KMS-11 (cell line): ENCODE results near the gene CDH3.

Experiments
- H2AFZ ChIP-seq: fragments of 200-600 bp; sonication (generic); 2 replicates; pipeline ENCODE4 v1.6.1; 2016; ENCODE audit warnings: antibody characterized with exemption, mixed run types, low read depth
- H3K27ac ChIP-seq: fragments of 200-600 bp; sonication (generic); 2 replicates; pipeline ENCODE4 v1.6.1; 2016; ENCODE audit warnings: mild to moderate bottlenecking, mixed run types
- H3K27me3 ChIP-seq: fragments of 200-600 bp; sonication (generic); 2 replicates; pipeline ENCODE4 v1.6.1; 2017; ENCODE audit warnings: mild to moderate bottlenecking, low read depth, mixed run types, moderate library complexity; ENCODE audit not compliant: insufficient read depth
- H3K36me3 ChIP-seq: fragments of 200-600 bp; sonication (generic); 2 replicates; pipeline ENCODE4 v1.6.1; 2017; ENCODE audit warnings: mild to moderate bottlenecking, mixed run types; ENCODE audit not compliant: insufficient read depth
- H3K4me1 ChIP-seq: fragments of 200-600 bp; sonication (generic); 2 replicates; pipeline ENCODE4 v1.6.1; 2016; ENCODE audit warnings: mild to moderate bottlenecking, low read depth, mixed run types; ENCODE audit not compliant: poor library complexity, severe bottlenecking
- H3K4me2 ChIP-seq: fragments of 200-600 bp; sonication (generic); 2 replicates; pipeline ENCODE4 v1.7.0; 2016; ENCODE audit warnings: mild to moderate bottlenecking, mixed run types
- H3K4me3 ChIP-seq: fragments of 200-600 bp; sonication (generic); IDR thresholded peaks from 2 replicates; pipeline ENCODE4 v1.6.1; 2017; ENCODE audit warnings: low read depth, low read length, mixed read lengths; ENCODE audit not compliant: insufficient read depth
- H3K79me2 ChIP-seq: fragments of 200-600 bp; sonication (generic); 2 replicates; pipeline ENCODE4 v1.6.1; 2016; ENCODE audit warnings: low read depth, mixed run types; ENCODE audit not compliant: insufficient read depth
- H3K9ac ChIP-seq: fragments of 200-600 bp; sonication (generic); 2 replicates; pipeline ENCODE4 v1.6.1; 2016; ENCODE audit warnings: mild to moderate bottlenecking, mixed run types
- H4K20me1 ChIP-seq: fragments of 200-600 bp; sonication (generic); 2 replicates; pipeline ENCODE4 v1.6.1; 2016; ENCODE audit warnings: mild to moderate bottlenecking, mixed run types; ENCODE audit not compliant: insufficient read depth
- TF ChIP-seq, protein P1 (sequence below): fragments of 200-600 bp; sonication (generic); conservative IDR thresholded peaks from 2 replicates; pipeline ENCODE4 v1.6.1; 2017; ENCODE audit warnings: low read depth, mild to moderate bottlenecking, antibody characterized with exemption, low read length, moderate library complexity, mixed read lengths

The CDH3 gene

DNA sequence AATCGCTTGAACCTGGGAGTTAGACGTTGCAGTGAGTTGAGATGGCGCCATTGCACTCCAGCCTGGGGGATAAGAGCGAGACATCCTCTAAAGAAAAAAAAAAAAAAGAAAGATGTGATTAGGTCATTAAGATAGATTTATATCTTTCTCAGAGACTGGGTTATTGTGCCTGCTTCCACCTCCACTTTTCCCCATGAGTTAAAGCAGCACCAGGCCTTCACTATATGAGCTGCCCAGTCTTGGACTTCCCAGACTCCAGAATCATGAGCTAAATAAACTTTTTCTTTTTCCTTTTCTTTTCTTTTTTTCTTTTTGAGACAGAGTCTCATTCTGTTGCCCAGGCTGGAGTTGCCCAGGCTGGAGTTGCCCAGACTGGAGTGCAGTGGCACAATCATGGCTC, 72.6 kb downstream of the CDH3 start:
- TF ChIP-seq, protein P1, sequence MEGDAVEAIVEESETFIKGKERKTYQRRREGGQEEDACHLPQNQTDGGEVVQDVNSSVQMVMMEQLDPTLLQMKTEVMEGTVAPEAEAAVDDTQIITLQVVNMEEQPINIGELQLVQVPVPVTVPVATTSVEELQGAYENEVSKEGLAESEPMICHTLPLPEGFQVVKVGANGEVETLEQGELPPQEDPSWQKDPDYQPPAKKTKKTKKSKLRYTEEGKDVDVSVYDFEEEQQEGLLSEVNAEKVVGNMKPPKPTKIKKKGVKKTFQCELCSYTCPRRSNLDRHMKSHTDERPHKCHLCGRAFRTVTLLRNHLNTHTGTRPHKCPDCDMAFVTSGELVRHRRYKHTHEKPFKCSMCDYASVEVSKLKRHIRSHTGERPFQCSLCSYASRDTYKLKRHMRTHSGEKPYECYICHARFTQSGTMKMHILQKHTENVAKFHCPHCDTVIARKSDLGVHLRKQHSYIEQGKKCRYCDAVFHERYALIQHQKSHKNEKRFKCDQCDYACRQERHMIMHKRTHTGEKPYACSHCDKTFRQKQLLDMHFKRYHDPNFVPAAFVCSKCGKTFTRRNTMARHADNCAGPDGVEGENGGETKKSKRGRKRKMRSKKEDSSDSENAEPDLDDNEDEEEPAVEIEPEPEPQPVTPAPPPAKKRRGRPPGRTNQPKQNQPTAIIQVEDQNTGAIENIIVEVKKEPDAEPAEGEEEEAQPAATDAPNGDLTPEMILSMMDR = no peak
- H3K27ac ChIP-seq = no peak overlapping the region
- H3K4me1 ChIP-seq = peaks cover 10% of the 10 kb centered on the region
- H3K79me2 ChIP-seq = no peaks in the 10 kb centered on the region
- H3K36me3 ChIP-seq = no peaks in the 10 kb centered on the region
- no peak overlapping the region for H3K4me2 ChIP-seq
- H3K9ac ChIP-seq = no peak overlapping the region
- H4K20me1 ChIP-seq = no peaks in the 10 kb centered on the region
- H3K27me3 ChIP-seq = no peaks in the 10 kb centered on the region
- H3K4me3 ChIP-seq = no peak overlapping the region
- no peak overlapping the region for H2AFZ ChIP-seq

DNA sequence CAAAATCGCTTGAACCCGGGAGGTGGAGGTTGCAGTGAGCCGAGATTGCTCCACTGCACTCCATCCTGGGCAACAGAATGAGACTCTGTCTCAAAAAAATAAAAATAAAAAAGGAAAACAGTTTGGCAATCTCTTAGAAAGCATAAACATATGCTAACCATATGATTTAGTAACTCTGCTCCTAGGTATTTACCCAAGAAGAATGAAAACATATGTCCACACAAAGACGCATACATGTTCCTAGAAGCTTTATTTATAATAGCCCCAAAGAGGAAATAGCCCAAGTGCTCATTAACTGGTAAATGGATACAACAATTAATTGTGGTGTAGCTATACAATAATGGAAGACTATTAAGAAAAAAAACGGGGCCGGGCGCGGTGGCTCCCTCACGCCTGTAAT, 73.5 kb downstream of the CDH3 start:
- no peak overlapping the region for H3K4me3 ChIP-seq
- peaks cover 10% of the 10 kb centered on the region for H3K4me1 ChIP-seq
- TF ChIP-seq, protein P1 = no peak
- H3K4me2 ChIP-seq = no peak overlapping the region
- no peaks in the 10 kb centered on the region for H4K20me1 ChIP-seq
- H3K36me3 ChIP-seq = no peaks in the 10 kb centered on the region
- no peak overlapping the region for H3K27ac ChIP-seq
- H3K27me3 ChIP-seq = no peaks in the 10 kb centered on the region
- no peaks in the 10 kb centered on the region for H3K79me2 ChIP-seq
- H2AFZ ChIP-seq = no peak overlapping the region
- H3K9ac ChIP-seq = no peak overlapping the region

DNA sequence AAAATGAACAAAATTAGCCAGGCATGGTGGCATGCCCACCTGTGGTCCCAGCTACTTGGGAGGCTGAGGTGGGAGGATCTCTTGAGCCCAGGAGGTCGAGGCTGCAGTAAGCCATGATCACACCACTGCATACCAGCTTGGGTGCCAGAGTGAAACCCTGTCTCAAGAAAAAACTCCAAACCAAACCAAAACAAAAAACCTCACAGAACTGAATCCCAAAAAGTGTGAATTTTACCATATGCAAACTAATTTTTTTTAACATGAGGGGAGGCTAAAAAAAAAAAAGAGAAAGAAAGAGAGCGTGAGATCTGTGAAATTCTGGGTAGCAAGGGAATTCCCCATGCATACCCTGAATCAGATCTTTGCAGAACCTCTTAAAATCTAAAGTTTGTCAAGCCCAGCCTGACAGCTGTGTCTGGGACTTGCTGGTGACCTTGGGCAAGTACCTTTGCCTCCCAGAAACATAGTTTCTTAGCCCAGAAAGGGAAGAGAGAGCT, 74.9 kb downstream of the CDH3 start:
- no peaks in the 10 kb centered on the region for H3K36me3 ChIP-seq

DNA sequence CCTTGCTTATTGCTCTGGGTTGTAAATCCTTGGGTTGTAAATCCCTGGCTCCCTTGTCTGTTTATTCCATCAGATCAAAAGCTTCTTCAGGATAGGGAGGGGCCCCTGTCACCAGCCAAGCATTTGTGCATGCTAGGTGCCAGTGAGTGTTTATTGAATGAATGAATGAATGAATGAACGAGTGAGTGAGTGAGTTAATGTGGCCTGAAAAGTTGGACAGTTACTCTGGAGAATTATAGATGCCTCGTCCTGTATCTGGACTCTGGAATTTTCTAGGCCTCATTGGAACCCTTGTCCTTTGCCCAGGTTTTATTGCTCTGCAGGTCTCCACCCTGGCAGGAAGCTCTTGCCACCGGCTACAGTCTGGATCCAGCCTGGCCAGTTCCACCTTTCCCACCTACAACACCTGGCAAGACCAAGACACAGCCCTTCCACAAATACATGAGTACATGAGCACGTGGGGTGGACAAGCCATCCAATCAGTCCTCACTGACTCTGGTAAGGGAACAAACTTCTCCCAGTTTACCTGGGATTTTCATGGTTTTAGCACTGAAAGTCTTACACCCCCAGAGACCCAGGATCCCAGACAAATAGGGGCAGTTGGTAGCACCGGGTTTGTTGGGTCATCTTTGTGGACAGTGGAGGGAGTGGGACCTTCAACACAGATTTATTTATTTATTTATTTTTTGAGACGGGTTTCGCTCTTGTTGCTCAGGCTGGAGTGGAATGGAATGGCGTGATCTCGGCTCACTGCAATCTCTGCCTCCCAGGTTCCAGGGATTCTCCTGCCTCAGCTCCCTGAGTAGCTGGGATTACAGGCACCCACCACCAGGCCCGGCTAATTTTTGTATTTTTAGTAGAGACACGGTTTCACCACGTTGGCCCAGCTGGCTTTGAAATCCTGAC, 77.3 kb downstream of the CDH3 start:
- no peak overlapping the region for H2AFZ ChIP-seq
- TF ChIP-seq, protein P1 = no peak
- no peaks in the 10 kb centered on the region for H3K36me3 ChIP-seq
- no peaks in the 10 kb centered on the region for H3K79me2 ChIP-seq
- peaks cover 10% of the 10 kb centered on the region for H3K4me1 ChIP-seq
- H3K4me2 ChIP-seq = no peak overlapping the region
- no peaks in the 10 kb centered on the region for H3K27me3 ChIP-seq
- no peak overlapping the region for H3K27ac ChIP-seq
- no peaks in the 10 kb centered on the region for H4K20me1 ChIP-seq
- no peak overlapping the region for H3K4me3 ChIP-seq
- H3K9ac ChIP-seq = no peak overlapping the region

More for the DNA sequence above, 74.9 kb downstream of the CDH3 start:
- H3K4me2 ChIP-seq = no peak overlapping the region
- H3K4me1 ChIP-seq = peaks cover 10% of the 10 kb centered on the region
- TF ChIP-seq, protein P1 = no peak
- H3K27ac ChIP-seq = no peak overlapping the region
- H2AFZ ChIP-seq = no peak overlapping the region
- H3K27me3 ChIP-seq = no peaks in the 10 kb centered on the region
- H3K79me2 ChIP-seq = no peaks in the 10 kb centered on the region
- no peaks in the 10 kb centered on the region for H4K20me1 ChIP-seq
- no peak overlapping the region for H3K9ac ChIP-seq
- H3K4me3 ChIP-seq = no peak overlapping the region
